K562 (cell line): ENCODE results near the gene TMEM101. TPM values are rescaled to one million over a fixed set of nuclear protein-coding genes. Genes with fewer than 3 reads are reported as not detected.

ENCODE experiments used
- ADNP ChIP-seq: fragments of 200-800 bp; sonication (Bioruptor generic); IDR thresholded peaks from 2 replicates; pipeline ENCODE4 v1.6.1; 2016; ENCODE audit warnings: missing genetic modification characterization, missing compliant biosample characterization
- CHD2 ChIP-seq: IDR thresholded peaks from 2 replicates; pipeline ENCODE4 v1.6.1; 2011; ENCODE audit warnings: low read depth, low read length
- ESRRB ChIP-seq: fragments of 250-450 bp; sonication (Bioruptor Pico); IDR thresholded peaks from 2 replicates; pipeline ENCODE4 v1.5.0; 2020; ENCODE audit warnings: mild to moderate bottlenecking, moderate library complexity, borderline replicate concordance
- ETV5 ChIP-seq: sonication (generic); formaldehyde crosslinking; IDR thresholded peaks from 2 replicates; pipeline ENCODE4 v1.4.0; 2020; ENCODE audit warnings: low read depth, mild to moderate bottlenecking, missing genetic modification reagents
- ETV6 ChIP-seq, 3 experiments: fragments of 150-350 bp in 1 of 3; sonication (generic) in 1 of 3; formaldehyde crosslinking in 1 of 3; IDR thresholded peaks; 2 replicates each; pipeline versions ENCODE4 v1.6.1 to v1.8.0; 2014 to 2022; ENCODE audit warnings: borderline replicate concordance in 2 of 3, low read depth in 2 of 3, antibody characterized with exemption in 1 of 3, low read length in 1 of 3, mild to moderate bottlenecking in 1 of 3, missing genetic modification reagents in 1 of 3
- FOXA1 ChIP-seq: fragments of 450-650 bp; IDR thresholded peaks from 2 replicates; pipeline ENCODE4 v1.6.1; 2016; ENCODE audit warnings: mild to moderate bottlenecking, borderline replicate concordance
- FOXJ2 ChIP-seq: fragments of 200-800 bp; sonication (Bioruptor generic); IDR thresholded peaks from 2 replicates; pipeline ENCODE4 v1.6.1; 2016; ENCODE audit warnings: missing genetic modification characterization, missing compliant biosample characterization
- HMG20B ChIP-seq: fragments of 250-450 bp; sonication (Bioruptor Pico); IDR thresholded peaks from 2 replicates; pipeline ENCODE4 v1.5.0; 2021; ENCODE audit warnings: mild to moderate bottlenecking
- ILF3 ChIP-seq: fragments of 450-650 bp; IDR thresholded peaks from 2 replicates; pipeline ENCODE4 v1.6.1; 2018; ENCODE audit warnings: antibody characterized with exemption, mild to moderate bottlenecking, moderate library complexity, borderline replicate concordance
- IRF9 ChIP-seq: fragments of 450-650 bp; IDR thresholded peaks from 2 replicates; pipeline ENCODE4 v1.6.1; 2016; ENCODE audit warnings: missing biosample characterization, missing genetic modification characterization
- L3MBTL2 ChIP-seq: fragments of 450-650 bp; IDR thresholded peaks from 2 replicates; pipeline ENCODE4 v1.6.1; 2016; ENCODE audit warnings: mild to moderate bottlenecking, moderate library complexity
- NONO ChIP-seq, 2 experiments: fragments of 200-400 bp in 1 of 2; fragments of 450-650 bp in 1 of 2; formaldehyde crosslinking in 1 of 2; IDR thresholded peaks; 2 replicates each; pipeline ENCODE4 v1.6.1; 2017; ENCODE audit warnings: low read depth in 2 of 2, mild to moderate bottlenecking in 2 of 2, moderate library complexity in 2 of 2, low read length in 1 of 2
- NUFIP1 ChIP-seq: fragments of 450-650 bp; IDR thresholded peaks from 2 replicates; pipeline ENCODE4 v1.6.1; 2018; ENCODE audit not compliant: partially characterized antibody
- PHB2 ChIP-seq: fragments of 450-650 bp; IDR thresholded peaks from 2 replicates; pipeline ENCODE4 v1.6.1; 2017; ENCODE audit warnings: low read depth
- POLR2A ChIP-seq: fragments of 450-650 bp; conservative IDR thresholded peaks from 2 replicates; pipeline ENCODE4 v1.6.1; 2016
- RFX1 ChIP-seq: fragments of 450-650 bp; IDR thresholded peaks from 2 replicates; pipeline ENCODE4 v1.6.1; 2016; ENCODE audit warnings: mild to moderate bottlenecking, moderate library complexity
- SRSF3 ChIP-seq: fragments of 200-400 bp; formaldehyde crosslinking; IDR thresholded peaks from 2 replicates; pipeline ENCODE4 v1.6.1; 2016; ENCODE audit warnings: mild to moderate bottlenecking, low read length, moderate library complexity; ENCODE audit not compliant: insufficient read depth
- TRIM28 ChIP-seq: fragments of 450-650 bp; IDR thresholded peaks from 2 replicates; pipeline ENCODE4 v1.6.1; 2017
- TSC22D4 ChIP-seq: fragments of 450-650 bp; IDR thresholded peaks from 2 replicates; pipeline ENCODE4 v1.6.1; 2016; ENCODE audit warnings: missing genetic modification characterization, missing biosample characterization, control low read depth
- ZBED1 ChIP-seq: IDR thresholded peaks from 2 replicates; pipeline ENCODE4 v1.6.1; 2014
- ZBTB17 ChIP-seq: fragments of 450-650 bp; formaldehyde crosslinking; IDR thresholded peaks from 2 replicates; pipeline ENCODE4 v1.4.0; 2020; ENCODE audit warnings: mild to moderate bottlenecking
- ZBTB5 ChIP-seq: fragments of 450-650 bp; IDR thresholded peaks from 2 replicates; pipeline ENCODE4 v1.6.1; 2017; ENCODE audit warnings: antibody characterized with exemption
- ZNF146 ChIP-seq: IDR thresholded peaks from one replicate; pipeline ENCODE4 v1.6.1; 2018; ENCODE audit warnings: missing compliant biosample characterization; ENCODE audit not compliant: unreplicated experiment
- ZNF277 ChIP-seq: fragments of 250-450 bp; sonication (Bioruptor Pico); IDR thresholded peaks from 2 replicates; pipeline ENCODE4 v1.8.0; 2022; ENCODE audit warnings: inconsistent platforms, mild to moderate bottlenecking, moderate library complexity, borderline replicate concordance
- ZNF316 ChIP-seq: fragments of 450-650 bp; IDR thresholded peaks from 2 replicates; pipeline ENCODE4 v1.6.1; 2016
- ZNF778 ChIP-seq: fragments of 450-650 bp; formaldehyde crosslinking; IDR thresholded peaks from 2 replicates; pipeline ENCODE4 v1.4.0; 2020; ENCODE audit warnings: mild to moderate bottlenecking, moderate library complexity
- polyA plus RNA-seq, 8 experiments: library from polyadenylated mRNA; depleted of rRNA in 4 of 8; stranded (reverse) in 5 of 8; unstranded in 3 of 8; fragments of >200 nt; fragmentation: Nextera tagmentation in 2 of 8; fragmentation: Illumina TruSeq in 1 of 8; extraction: Ambion mirVana in 2 of 8; extraction: Trizol in 1 of 8; gene quantifications; 2 replicates each; pipeline versions ENCODE4 v1.2.1 to v1.2.3, GENCODE V29; 2011 to 2014; ENCODE audit warnings: inconsistent platforms in 1 of 8, missing spikeins in 1 of 8
- total RNA-seq, 7 experiments: library from RNA; depleted of rRNA in 6 of 7; stranded (reverse); fragments of >200 nt in 6 of 7; fragmentation: Illumina TruSeq in 2 of 7; extraction: Trizol in 2 of 7; gene quantifications; 2 replicates each; pipeline versions ENCODE4 v1.2.1 to v1.2.3, GENCODE V29; 2011 to 2021; ENCODE audit warnings: low replicate concordance in 1 of 7

Gene TMEM101
- total and polyA plus RNA-seq, 9 of the 15 experiments (the other 6 are each of a cell fraction or from before 2014, with no cell fraction given), result 21.2 to 110 (median 37.8) TPM

GRCh38 chr17:44014437-44015172 is at the start of gene TMEM101 (continued):
- TF ChIP-seq L3MBTL2 (peak; percentile 82), NONO (IDR thresholded peaks at IDR 0.05; ENCODE audit: low read depth in 2 of 2, low read length in 1 of 2) (no peak), ETV5 (CRISPR knock-in tag) (no peak), ZNF316 (no peak), ZBTB5 (no peak), ZNF146 (CRISPR knock-in tag) (no peak), SRSF3 (no peak; the same call in 1 of the 2 replicates), RFX1 (no peak), ZNF778 (no peak), POLR2A (peak; percentile 87), ESRRB (CRISPR knock-in tag) (no peak), FOXA1 (no peak), CHD2 (no peak), HMG20B (CRISPR knock-in tag) (no peak), ZBED1 (0 out of 2 replicates have a peak, but pooled peaks have one; percentile 77), ZNF277 (CRISPR knock-in tag) (no peak), TRIM28 (no peak), IRF9 (tag) (peak; percentile 33; the same call in 1 of the 2 replicates), ETV6 (IDR thresholded peaks at IDR 0.05; ENCODE audit: borderline replicate concordance in 1 of 2, low read depth in 2 of 2, low read length in 1 of 2) (peak; percentile 36 to 77; a peak in 2 of 4 replicates), ETV6 (CRISPR knock-in tag; IDR thresholded peaks at IDR 0.05; ENCODE audit: borderline replicate concordance) (no peak), NUFIP1 (no peak), PHB2 (no peak; the same call in 1 of the 2 replicates), ZBTB17 (CRISPR knock-in tag) (0 out of 2 replicates have a peak, but pooled peaks have one; percentile 20), ADNP (tag) (no peak), TSC22D4 (tag) (no peak), ILF3 (no peak), FOXJ2 (tag) (0 out of 2 replicates have a peak, but pooled peaks have one; percentile 19)
